Measurements from ENCODE around the gene PPP1CA.

PPP1CA gene

DNA sequence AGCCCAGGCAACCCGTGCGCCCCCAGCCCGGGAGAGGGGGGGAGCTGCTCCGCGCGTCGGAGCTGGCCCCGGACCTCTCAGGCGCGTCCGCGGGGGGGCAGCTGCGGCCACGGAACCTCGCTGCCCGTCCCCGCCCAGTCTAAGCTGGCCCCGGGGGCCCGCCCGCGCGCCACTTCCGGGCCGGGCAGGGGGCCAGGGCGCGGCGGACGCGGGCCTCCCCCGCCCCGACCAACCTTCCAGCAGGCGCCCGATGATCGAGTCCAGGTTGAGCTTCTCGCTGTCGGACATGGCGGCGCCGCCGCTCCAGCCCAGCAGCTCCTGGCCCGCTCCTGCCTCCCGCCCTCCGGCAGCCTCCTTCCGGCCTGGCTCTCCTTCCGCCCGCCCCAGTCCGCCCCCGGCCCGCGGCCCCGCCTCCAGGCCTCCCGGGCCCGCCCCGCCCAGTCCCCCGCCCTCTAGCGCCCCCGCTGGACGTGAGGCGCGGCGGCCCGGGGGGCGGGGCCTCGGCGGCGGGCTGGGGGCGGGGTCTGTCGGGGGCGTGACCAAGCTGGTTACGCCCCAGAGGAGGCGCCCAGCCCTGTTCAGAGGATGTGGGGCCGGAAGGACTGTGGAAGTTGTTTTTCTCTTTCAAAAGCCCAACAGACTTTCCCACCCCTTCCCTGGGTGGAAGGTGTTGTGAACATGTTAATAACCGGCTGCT is at the start of gene PPP1CA:
Gene PPP1CA (minus strand): TSS at position 364 of the 697 bp plus-strand sequence. CDS start 76 bp downstream, at position 288.
- peak; percentile 90 for DNase-seq

DNA sequence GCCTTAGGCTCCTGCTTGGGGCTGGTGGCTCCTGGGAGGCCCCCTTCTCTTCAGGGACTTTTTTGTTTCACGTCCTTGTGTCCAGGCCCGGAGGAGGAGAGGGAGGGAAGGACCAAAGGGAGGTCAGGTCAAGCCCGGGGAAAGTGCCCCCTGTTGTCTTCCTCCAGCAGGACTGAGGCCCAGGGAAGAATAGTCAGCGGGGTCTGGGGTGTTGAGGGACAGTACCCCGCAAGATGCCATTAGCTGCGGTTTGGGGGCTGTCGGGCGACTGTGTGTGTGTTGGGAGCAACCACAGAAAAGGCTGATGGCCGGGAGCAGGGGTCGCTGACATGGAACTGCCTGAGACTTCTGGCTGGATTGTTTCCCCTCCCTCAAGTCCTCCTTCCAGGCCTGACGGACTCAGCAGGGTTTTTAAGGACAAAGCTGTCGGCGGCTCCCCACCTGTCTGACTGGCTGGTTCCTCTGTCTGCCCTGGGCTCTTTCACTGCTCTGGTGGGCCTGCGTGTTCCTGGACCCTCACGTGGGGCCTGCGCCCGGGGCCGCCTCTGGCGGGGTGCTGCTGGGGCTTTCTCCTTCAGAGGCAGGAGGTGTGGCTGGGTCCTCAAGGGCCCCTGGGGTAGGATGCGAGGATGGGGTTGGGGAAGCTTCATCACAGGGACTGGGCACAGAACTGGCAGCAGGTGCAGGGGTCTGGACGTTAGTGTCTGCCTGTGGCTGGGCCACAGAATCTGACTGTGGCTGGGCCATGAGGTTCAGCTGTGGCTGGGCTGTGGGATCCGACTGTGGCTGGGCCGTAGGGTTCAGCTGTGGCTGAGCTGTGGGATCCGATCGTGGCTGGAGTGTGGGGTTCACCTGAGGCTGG is 49.4 kb upstream of the PPP1CA start:
- no peak for DNase-seq

DNA sequence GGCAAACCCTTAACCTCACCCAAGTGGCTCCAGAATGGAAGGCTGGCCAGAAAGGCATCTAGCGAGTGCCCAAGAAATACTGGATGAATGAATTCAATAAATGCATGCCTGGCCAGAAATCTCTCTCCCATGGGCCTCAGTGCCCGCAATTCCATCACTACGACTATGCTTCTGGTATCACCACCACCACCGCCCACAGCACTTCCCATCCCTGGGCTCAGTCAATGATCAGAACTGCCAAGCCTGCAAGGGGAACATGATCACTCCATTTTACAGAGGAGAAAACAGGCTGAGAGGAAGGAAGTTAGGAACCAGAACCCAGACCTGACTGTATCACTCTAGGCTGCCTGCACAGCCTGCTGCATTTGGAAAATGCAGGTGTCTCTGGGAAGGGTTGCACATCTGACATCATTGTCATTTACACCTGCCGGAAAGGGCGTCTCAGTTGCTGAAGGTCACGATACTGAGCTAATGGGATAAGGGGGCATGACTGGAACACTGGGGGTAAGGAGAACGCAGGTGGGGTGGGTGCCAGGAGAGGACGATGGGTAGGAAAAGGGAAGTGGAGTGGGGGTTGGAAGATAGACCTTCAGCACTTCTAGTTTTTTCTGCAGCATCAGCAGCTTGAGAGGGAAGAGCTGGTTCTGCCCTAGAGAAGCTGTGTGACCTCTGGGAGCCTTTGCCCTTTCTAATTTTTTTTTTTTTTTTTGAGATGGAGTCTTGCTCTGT is 47.6 kb upstream of the PPP1CA start:
- peak in 1 of 2 donors; percentile 26 for DNase-seq

DNA sequence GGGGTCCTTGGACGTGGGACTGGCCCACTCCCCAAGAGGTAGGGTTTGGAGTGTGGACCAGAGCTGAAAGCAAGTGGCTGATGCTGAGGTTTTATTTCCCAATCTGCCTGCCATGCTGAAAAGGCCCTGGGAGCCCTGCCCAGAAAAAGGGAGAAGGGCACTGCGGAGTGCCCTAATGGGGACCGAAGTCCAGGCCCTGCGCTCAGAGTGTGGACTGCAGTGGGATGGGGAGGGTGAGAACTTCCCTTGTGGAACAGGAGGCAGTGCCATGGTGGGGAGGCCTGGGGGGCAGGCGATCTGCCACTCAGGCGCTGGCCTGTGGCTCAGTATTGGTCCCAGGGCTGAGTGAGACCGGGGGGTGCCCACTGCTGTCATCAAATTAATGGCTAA is 46.6 kb upstream of the PPP1CA start:
- DNase-seq: no peak

DNA sequence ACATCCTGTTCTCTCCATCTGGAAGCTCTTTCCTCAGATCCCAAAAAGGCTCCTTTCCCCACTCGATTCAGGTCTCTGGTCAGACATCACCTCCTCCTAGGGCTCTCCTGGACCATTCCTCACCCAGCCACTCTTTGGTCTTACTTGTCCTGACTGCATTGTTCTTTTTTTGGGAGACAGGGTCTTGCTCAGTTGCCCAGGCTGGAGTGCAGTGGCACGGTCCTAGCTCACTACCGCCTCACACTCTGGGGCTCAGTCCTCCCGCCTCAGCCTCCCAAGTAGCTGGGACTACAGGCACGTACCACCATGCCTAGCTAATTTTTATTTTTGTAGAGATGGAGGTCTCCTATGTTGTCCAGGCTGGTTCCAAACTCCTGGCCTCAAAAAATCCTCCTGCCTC is 43.9 kb upstream of the PPP1CA start:
- no peak for DNase-seq

DNA sequence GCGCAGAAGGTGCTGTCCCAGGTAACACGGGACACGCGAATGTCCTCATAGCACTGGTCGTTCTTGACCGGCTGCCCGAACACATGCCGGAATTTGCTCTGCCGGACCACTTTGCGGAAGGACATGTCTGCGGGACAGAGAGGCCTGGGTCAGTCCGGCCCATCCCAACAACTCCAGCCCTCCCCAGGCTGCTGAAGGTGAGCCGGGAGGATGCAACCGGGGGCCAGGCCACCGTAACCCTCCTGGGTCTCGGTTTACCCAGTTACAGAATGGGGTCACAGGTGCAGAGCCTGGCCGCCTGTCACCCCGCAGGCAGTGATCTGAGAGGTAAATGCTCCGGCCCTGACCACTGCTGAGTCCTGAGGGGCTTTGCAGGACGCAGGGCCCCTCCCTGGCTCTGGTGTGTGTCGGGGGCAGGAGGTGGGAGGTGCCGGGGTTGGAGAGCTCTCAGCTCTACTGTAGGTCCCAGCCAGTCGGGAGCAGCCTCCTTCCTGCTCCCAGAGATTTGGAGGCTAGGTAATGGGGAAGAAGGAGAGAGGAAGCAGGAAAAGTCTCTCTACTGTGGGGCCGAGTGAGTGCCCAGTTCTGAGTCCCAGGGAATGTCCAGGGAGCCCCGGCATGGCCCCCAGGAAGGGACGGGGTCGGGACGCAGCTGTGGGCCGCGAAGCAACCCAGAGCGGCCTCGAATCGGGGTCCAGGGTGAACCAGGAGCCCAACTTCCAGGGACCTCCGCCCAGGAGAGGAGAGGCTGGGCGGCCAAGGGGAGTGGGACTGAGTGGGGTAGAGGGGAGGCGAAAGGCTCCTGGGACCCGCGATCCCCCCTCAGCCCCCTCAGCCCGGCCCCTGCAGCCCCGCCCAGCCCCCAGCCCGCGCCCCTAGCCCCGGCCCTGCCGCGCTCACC is 41.1 kb upstream of the PPP1CA start:
- no peak for DNase-seq

DNA sequence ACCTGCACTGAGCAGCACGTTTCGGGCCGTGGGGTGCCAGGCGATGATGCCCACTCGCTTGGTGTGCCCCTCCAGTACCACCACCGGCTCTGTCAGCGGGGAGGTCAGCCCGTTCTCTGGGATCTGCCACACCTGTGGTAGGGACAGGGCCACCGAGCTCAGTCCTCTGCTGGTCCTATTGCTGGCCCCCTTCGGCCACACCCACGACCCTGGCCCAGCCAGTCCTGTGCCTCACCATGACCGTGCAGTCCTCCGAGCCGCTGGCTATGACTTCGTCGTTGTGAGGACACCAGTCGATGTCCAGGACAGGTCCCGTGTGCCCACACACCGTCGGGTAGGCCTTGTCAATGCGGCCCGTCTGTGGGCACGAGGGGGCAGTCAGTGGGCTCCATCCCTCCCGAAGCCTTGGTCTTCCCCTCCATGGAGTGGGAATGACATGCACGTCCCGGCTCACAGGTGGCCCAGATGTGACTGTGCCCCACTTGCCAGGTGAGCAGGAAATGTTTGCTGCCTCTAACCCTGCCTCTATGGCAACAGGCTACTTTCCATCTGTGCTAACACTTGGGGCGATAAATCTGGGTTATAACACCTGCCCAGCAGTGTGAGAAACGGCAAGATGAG is 40.2 kb upstream of the PPP1CA start:
- no peak for DNase-seq

DNA sequence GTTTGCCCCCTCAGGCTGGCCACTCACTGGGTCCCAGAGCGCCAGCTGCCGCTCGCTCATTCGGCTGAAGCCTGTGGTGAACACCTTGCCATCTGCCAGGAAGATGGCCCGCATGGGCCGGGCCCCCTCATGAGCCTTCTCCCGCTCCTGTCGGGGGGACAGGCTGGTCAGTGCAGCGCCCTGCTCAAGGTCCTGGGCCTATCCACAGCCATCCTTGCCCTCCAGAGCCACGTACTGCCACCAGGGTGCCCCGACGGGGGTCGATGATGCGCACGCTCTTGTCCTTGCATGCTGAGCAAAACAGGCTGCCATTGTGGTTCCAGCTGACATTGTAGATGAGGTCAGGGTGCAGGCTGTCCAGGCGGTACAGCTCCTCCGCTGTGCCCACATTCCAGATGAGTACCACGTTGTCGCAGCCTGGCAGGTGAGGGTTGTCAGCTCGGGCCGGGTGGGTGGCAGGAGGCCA is 39.5 kb upstream of the PPP1CA start:
- no peak for DNase-seq

DNA sequence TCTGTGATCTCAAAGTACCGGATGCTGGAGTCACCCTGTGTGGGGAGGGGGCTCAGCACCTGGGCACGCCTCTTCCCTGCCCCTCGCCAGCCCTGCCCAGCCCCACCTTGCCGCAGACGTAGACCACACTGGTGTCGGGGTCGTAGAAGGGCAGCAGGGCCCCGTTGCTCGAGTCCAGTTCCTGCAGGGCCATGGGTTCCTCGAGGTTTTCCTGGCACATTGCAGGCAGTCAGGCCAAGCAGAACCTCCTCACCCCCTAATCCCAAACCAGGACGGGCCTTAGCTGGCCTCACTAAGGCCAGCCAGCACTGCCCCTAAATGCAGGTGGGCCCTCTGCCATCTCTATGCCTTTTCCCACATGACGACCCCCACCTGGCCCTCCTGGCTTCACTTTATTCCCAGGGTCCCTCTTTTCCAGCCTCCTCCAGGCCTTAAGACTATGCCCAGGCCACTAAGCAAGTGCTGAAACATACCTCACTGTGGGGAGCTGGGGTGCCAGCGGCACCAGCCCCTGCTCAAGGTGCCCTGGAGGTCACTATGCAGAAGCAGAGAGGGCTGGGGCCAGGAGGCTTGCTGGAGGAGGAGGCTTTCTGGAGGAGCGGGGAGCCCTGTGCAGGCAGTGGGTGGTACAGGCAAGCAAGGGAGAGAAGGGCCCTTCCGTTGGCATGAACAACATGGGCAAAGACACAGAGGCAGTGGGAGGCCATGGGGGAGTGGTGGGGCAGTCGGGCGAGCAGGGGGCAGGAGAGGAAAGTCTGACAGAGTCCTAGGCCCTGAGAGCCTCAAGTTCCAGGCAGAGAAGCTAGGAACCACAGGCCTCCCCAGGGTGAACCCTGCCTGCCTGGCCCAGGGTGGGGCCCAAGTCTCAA is 38.8 kb upstream of the PPP1CA start:
- DNase-seq: no peak

DNA sequence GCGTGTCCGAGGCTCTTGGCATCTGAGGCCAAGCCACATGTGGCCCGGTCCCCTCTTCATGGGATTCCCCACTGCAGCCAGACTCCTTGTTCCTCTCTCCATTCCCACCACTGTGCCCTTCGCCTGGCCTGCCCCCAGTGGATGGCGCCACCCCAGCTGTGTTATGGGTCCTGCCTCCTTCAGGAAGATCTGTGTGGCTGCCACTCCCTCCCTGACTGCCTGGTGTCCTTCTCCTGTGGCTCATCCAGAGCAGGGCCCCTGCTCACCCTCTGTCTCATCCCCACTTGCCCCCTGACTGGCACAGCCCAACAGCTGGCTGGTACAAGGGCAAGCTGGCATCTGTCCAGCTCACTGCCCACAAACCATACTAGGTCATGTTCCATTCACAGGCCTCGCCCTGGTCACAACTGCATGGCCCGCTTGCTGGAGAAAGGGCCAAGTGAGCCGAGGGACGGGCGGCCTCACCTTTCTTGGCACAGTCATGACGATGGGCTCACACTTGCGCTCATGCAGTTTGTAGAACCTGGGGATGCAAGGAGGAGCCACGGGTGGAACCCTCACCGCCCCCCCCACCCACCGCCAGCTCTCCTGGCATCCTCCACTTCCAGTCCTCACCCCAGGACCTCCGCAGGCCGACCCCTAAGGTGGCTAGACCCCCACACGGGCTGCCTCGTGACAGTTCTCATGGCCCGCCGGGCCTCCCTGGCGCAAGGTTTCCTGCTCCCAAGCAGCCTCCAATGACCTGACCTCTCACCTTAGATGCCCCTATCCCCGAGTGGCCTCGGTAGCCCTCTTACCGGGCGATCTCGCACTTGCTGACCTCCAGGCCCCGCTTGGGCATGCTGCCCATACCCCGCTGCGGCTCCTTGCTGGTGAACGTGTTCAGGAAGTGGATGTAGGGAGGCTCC is 37.9 kb upstream of the PPP1CA start:
- no peak for DNase-seq

DNA sequence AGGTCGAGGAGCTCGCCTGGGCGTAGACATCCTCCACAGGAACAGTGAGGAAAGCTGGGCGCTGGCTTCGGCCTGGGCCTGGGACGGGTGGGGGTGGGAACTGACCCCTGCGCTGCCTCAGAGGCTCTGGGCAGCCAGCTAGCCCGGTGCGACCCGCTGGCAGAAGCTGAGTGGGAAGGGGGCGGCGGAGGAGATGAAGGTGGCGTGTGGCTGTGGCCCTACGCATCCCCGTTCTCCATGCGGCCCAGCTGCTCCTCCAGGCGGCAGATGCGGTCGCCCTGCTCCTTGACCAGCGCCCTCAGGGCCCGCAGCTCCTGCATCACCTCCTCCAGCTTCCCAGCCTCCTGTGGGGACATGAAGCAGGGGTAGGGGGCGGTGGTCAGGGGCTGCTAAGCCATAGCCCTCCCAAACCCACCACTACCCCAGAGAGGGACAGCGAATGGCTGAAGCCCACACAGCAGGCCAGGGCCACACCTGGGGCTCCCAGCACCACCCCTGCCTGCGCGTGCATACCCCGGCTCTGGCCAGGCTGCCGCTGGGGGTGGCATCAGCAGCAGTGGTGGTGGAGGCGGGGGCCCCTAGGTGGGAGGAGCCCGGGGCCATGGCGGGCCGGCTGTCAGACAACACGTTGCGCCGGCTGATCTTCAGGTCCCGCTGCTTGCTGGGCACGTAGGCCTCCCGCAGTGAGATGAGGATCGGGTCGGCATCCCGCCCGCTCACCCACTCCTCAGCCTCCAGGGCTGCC is 36.7 kb upstream of the PPP1CA start:
- no peak for DNase-seq

DNA sequence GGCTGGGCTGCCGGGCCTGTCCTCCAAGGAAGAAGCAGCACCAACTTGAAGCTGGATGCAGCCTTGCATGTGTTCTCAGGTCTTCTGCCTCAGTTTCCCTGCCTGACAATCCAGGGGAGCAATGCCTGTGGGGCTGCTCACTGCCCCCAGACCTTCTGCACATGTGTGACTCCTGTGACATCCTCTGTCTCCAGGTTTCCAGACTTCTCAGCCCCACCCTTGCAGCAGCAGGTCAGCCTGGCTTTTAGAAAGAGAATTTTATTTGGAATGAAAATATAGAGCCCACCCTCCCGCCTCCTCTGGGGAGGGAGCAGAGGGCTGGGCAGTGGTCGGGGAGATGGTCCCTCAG is 36.1 kb upstream of the PPP1CA start:
- no peak for DNase-seq

DNA sequence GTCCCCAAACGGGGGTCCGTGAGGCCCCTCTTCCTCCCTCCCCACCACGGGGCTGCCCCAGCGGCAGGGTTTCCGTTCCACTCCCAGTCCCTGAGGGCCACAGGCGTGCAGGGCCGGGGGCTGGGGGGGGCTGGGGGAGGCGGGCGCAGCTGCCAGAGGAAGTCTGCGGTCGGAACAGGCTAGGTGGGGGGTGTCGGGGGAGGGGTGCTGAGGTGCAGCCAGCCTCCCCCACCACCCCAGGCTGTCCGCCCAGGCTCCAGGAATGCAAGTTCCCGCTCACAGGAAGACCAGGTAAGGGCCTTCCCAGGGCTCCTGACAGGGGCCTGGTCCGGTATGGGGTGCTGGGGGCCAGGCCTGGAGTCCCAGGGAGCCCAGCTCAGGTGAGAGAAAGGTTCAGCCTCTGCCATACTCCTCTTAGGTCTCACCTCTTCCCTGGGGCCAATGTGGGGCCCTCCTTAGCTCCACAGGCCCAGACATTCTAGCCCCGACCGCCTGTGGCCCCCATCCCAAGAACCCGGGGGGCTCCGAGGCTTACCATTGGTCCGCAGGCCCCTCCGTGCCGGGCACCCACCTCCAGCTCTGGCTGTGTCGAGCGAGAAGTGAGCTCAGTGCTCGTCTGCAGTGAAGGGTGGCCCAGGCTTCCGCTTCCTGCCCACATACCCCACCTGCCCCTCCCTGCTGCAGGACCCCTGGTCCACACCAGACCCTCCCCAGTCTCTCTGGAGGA is 35.6 kb upstream of the PPP1CA start, which contains the start of gene PTPRCAP:
Gene PTPRCAP (minus strand): TSS at position 601 of the 727 bp plus-strand sequence. CDS start 63 bp downstream, at position 538.
- DNase-seq: no peak

DNA sequence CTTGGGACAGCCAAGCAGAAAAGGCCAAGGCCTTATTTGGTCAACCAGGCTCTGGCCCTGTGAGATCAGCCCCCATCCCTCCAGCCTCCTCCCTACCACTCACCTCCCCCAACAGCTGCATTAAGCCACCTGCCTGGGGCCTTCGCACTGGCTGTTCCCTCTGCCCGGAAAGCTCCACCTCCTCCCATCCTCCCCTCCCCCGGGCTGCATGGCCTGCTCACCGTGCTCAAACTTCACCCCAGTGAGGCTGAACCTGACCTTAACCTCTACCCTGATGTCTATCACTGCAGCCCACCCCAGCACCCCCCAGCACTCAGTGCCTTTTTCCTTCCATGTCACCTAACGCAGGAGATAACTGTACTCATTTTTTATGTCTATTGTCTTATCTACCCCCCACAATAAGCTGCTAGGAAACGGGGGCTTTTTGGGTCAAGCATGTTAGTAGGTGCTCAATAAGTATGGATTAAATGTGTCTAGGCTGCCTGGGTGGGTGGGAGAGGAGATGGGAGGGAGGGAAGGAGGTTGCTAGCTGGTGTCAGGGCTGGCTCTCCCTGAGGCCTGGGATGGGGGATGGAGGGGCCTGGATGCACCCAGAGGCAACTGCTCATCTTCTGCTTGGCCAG is 34.9 kb upstream of the PPP1CA start:
- no peak for DNase-seq

DNA sequence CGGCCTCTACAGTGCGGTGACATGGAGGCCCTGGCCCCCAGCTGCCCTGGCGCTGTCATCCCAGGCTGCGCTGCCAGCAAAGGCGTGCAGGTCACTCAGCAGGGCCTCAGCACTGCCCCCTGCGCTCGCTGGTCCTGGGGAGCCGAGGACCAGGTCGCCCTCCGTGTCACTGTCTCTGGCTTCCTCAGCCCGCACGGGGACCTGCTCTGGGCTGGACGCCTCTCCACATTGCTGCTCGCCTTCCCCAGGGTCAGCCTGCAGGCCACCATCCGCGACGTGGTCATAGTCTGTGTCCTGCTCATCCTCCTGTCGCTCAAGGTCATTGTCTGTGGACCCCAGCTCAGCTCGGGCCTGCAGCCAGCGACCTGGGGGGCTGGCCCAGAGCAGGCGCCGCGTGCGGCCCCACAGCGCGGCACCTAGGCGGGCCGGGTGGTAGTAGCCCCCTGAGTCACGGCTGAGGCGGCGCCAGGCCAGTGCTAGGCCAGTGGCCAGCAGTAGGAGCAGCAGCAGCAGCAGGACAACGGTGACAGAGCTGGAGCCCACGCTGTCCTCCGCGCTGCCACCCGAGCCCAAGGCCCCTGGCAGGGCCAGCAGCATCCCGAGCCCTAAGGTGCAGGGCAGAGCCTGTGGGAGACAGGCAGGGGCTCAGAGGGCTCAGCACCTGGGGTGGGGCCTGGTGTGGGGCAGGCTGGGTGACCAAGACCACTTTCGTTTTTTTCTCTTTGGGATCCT is 34.2 kb upstream of the PPP1CA start:
- no peak for DNase-seq

DNA sequence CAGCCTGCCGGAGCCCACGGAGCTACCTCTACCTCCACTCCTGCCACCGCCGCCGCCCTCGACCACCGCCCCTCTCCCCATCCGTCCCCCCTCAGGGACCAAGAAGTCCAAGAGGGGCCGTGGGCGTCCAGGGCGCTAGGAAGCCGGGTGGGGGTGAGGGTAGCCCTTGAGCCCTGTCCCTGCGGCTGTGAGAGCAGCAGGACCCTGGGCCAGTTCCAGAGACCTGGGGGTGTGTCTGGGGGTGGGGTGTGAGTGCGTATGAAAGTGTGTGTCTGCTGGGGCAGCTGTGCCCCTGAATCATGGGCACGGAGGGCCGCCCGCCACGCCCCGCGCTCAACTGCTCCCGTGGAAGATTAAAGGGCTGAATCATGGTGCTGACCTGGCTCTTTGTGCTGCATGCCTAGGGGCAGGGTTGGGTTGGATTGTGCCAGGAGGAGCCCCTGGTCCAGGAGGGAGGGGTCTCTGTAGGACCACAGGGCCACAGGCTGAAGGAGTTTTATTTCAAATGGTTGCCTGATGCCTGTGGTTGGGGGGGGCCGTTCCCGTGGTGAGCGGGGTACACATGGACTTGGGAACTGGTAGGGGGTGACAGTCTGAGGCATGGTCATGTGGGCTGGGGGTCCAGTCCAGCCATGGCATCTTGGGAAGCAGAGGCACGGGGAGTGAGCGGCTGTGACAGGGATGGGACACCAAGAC is 33.5 kb upstream of the PPP1CA start:
- no peak for DNase-seq

All from hippocampal formation (tissue), 2 donors.